HFFc6 (cell line): ENCODE measurements around the gene SULF2. TPM values are rescaled to one million over a fixed set of nuclear protein-coding genes. Genes with fewer than 3 reads are reported as not detected.

Experiments
- DNase-seq: peaks from one replicate; pipeline ENCODE4 v3.0.0-alpha.2; 2018
- H3K27ac Mint-ChIP-seq: 2 replicates; pipeline ENCODE4 v1.8.0; 2020; ENCODE audit warnings: mild to moderate bottlenecking, mixed read lengths
- H3K27me3 Mint-ChIP-seq: 2 replicates; pipeline ENCODE4 v1.8.0; 2021; ENCODE audit warnings: mild to moderate bottlenecking, moderate library complexity, mixed read lengths; ENCODE audit not compliant: insufficient read depth
- H3K36me3 Mint-ChIP-seq: 2 replicates; pipeline ENCODE4 v1.8.0; 2021; ENCODE audit warnings: low read depth, mixed read lengths
- H3K4me1 Mint-ChIP-seq: 2 replicates; pipeline ENCODE4 v1.8.0; 2020; ENCODE audit warnings: low read depth, mixed read lengths
- H3K4me3 Mint-ChIP-seq: 2 replicates; pipeline ENCODE4 v1.8.0; 2020; ENCODE audit warnings: mild to moderate bottlenecking, moderate library complexity, mixed read lengths
- H3K9me3 Mint-ChIP-seq: 2 replicates; pipeline ENCODE4 v1.8.0; 2020; ENCODE audit warnings: mild to moderate bottlenecking, mixed read lengths
- total RNA-seq, 6 experiments: library from RNA; stranded (reverse); fragmentation: NEBNext Ultra II Directional; extraction: Animal tissue kit (Norgen Biotek cat#: 25700); gene quantifications; 2 replicates in 1 of 6; 3 replicates in 5 of 6; pipeline ENCODE4 v1.2.3, GENCODE V29; 2021
- TF ChIP-seq, protein P1 (sequence below): fragments of 200-600 bp; sonication (generic); IDR thresholded peaks from 2 replicates; pipeline ENCODE4 v1.5.0; 2021; ENCODE audit warnings: antibody characterized with exemption, mild to moderate bottlenecking

Gene SULF2
- total RNA-seq, 6 experiments from 2014 or later = 0.23 to 1.3 (median 0.33) TPM

DNA sequence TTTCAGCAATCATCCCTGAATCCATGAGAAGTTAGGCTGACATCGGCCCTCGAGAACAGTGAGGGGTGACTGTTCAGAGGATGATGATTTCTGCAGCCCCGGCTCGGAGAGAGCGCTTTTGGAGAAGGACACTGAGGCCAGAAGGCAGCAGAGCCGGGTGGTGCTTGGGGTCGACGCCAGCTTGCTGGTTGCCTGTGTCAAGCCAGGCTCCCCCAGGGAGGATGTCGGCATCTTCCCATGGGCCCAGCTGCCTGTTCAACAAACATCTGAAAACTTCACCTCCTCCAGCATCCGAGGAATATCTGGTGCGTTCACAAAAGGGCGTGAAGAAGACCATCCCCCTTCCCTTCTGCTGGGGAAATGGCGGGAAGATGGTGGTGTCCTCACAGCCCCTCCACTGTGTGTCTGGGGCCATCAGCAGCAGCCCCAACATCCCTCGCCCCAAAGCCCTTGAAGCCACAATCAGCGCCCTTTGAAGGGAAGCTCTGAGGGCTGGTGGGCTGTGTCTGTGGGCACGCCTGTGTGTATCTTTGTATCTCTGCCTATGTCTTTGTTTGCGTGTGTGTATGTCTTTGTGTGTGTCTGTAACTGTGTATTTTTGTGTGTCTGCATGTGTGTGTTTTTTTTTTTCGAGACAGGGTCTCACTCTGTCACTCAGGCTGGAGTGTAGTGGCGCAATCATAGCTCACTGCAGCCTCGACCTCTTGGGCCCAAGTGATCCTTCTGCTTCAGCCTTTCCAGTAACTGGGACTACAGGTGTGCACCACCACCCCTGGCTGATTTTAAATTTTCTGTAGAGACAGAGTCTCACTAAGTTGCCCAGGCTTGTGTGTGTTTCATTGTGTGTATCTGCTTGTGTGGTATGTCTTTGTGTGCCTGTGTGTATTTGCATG, 97.9 kb downstream of the SULF2 start:
- peaks cover 20% of the 10 kb centered on the region for H3K27me3 Mint-ChIP-seq
- H3K4me1 Mint-ChIP-seq = no peaks in the 10 kb centered on the region
- H3K27ac Mint-ChIP-seq = no peak overlapping the region
- DNase-seq = no peak
- peaks cover 21% of the 10 kb centered on the region; the same call in 1 of the 2 replicates for H3K9me3 Mint-ChIP-seq
- H3K4me3 Mint-ChIP-seq = no peak overlapping the region
- TF ChIP-seq, protein P1, sequence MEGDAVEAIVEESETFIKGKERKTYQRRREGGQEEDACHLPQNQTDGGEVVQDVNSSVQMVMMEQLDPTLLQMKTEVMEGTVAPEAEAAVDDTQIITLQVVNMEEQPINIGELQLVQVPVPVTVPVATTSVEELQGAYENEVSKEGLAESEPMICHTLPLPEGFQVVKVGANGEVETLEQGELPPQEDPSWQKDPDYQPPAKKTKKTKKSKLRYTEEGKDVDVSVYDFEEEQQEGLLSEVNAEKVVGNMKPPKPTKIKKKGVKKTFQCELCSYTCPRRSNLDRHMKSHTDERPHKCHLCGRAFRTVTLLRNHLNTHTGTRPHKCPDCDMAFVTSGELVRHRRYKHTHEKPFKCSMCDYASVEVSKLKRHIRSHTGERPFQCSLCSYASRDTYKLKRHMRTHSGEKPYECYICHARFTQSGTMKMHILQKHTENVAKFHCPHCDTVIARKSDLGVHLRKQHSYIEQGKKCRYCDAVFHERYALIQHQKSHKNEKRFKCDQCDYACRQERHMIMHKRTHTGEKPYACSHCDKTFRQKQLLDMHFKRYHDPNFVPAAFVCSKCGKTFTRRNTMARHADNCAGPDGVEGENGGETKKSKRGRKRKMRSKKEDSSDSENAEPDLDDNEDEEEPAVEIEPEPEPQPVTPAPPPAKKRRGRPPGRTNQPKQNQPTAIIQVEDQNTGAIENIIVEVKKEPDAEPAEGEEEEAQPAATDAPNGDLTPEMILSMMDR = no peak
- H3K36me3 Mint-ChIP-seq = peaks cover 8% of the 10 kb centered on the region; the same call in 1 of the 2 replicates

DNA sequence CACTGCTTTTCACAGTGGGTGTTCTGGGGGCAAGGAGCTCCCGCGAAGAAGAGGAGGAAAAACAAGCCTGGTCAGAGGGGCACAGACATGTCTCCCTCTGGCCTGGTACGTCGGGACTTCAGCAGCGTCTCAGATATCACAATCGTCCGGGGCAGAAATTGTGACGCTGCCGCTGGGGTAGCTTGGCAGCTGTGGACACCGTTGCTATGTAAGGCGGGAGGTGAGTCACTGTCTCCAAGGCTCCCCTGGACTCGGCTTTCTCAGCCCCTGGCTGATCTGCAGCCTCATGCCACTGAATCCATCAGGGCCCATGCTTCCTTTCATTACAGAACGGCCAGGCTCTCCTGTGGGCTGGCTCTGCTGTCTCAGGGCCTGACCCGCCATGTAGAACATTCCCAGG, 98.7 kb downstream of the SULF2 start:
- H3K27me3 Mint-ChIP-seq = peaks cover 21% of the 10 kb centered on the region
- 0 out of 2 replicates have a peak, but pooled peaks cover 5% of the 10 kb centered on the region for H3K4me1 Mint-ChIP-seq
- H3K36me3 Mint-ChIP-seq = peaks cover 8% of the 10 kb centered on the region; the same call in 1 of the 2 replicates
- TF ChIP-seq, protein P1 = no peak
- no peak overlapping the region for H3K4me3 Mint-ChIP-seq
- no peak overlapping the region for H3K27ac Mint-ChIP-seq
- peaks cover 16% of the 10 kb centered on the region; the same call in 1 of the 2 replicates for H3K9me3 Mint-ChIP-seq
- DNase-seq = no peak

DNA sequence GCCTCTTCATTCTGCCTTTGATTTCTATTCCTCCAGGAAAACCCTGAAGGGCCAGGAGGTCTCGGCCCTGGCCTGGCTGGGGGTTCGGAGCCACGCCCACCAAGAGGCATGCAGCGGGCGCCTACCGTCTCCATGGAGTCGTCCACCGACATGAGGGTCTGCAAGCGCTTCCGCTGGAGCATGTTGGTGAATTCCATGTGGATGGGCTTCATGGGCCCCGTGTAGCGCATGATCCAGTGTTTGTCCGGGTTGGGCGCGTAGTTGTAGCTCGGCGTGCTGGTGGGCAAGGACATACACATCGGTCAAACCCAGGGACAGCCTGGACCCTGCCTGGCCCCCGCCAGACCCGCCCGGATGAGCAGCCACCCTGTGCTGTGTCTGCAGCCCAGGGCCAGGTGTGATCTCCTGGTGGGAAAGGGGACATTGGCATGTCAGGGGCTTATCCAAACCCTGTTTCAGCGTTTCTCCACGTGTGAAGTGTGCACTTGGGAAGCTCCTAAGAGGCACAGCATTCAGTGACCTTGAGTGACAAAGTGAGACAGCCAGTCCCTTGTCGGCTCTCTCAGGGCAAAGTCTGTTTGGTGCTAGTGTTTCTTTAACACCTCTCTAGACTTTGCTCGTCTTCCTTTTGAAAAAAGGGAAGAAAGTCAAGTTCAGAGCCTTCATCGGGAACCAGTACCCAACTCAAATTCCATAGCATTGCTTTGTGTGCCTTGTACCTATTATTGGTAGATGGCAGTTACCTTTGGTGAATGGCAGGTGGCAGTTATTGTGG, 100.8 kb downstream of the SULF2 start:
- no peak overlapping the region for H3K27ac Mint-ChIP-seq
- H3K27me3 Mint-ChIP-seq = peaks cover 21% of the 10 kb centered on the region
- H3K4me3 Mint-ChIP-seq = no peak overlapping the region
- no peaks in the 10 kb centered on the region for H3K36me3 Mint-ChIP-seq
- 0 out of 2 replicates have a peak, but pooled peaks cover 5% of the 10 kb centered on the region for H3K4me1 Mint-ChIP-seq
- no peaks in the 10 kb centered on the region for H3K9me3 Mint-ChIP-seq
- DNase-seq = no peak
- TF ChIP-seq, protein P1 = no peak

DNA sequence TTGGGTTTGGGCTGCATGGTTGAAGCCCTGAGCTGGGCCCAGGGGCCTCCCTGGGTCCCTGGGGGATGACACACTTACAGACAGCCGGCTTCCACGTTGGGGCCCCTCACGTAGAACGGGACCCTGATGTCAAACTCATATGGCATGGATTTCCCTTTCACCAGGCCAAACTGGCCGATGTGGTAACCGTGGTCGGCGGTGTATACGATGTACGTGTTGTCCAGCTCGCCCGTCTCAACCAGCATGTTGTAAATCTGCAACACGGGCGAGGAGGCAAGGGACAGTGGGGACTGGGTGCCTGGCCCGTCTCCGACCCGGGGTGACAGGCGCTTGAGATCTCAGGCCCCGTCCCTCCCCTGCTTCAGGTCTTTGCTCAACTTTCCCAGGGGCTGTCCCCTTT, 102.4 kb downstream of the SULF2 start:
- H3K27ac Mint-ChIP-seq = no peak overlapping the region

More for the DNA sequence above, 102.4 kb downstream of the SULF2 start:
- Mint-ChIP-seq H3K4me1 (0 out of 2 replicates have a peak, but pooled peaks cover 5% of the 10 kb centered on the region), H3K36me3 (no peaks in the 10 kb centered on the region), H3K4me3 (no peak overlapping the region), H3K9me3 (no peaks in the 10 kb centered on the region), H3K27me3 (peaks cover 21% of the 10 kb centered on the region)
- TF ChIP-seq, protein P1 = no peak
- no peak for DNase-seq
